CD14-positive monocyte (primary cell): ENCODE measurements around the gene RAB40B. TPM values are rescaled to one million over a fixed set of nuclear protein-coding genes. Genes with fewer than 3 reads are reported as not detected.

ENCODE experiments used
- DNase-seq, 3 donors: peaks; one replicate each; pipeline ENCODE4 v3.0.0-alpha.2; 2011 to 2022
- H2AFZ ChIP-seq: 2 replicates; pipeline ENCODE4 v1.6.0; 2012; ENCODE audit warnings: mild to moderate bottlenecking, low read depth, low read length, inconsistent platforms; ENCODE audit not compliant: insufficient read depth, poor library complexity, severe bottlenecking
- H3K27ac ChIP-seq, 2 donors: 1 replicate in 1 of 2; 2 replicates in 1 of 2; pipeline ENCODE4 v1.5.1; 2012 to 2013; ENCODE audit warnings: low read length in 2 of 2, control low read depth in 1 of 2, inconsistent platforms in 1 of 2, low read depth in 1 of 2, mild to moderate bottlenecking in 1 of 2
- H3K27me3 ChIP-seq, 2 donors: one replicate each; pipeline versions ENCODE4 v1.6.0 to v1.6.1; 2011 to 2013; ENCODE audit warnings: low read length in 2 of 2; ENCODE audit not compliant: control insufficient read depth in 2 of 2, insufficient read depth in 2 of 2
- H3K36me3 ChIP-seq, 2 donors: replicated peaks in 1 of 2; 1 replicate in 1 of 2; 2 replicates in 1 of 2; pipeline versions ENCODE4 v1.5.1 to v1.6.1; 2012 to 2013; ENCODE audit warnings: low read length in 2 of 2, control low read depth in 1 of 2, inconsistent platforms in 1 of 2, mild to moderate bottlenecking in 1 of 2; ENCODE audit not compliant: insufficient read depth in 2 of 2, control insufficient read depth in 1 of 2
- H3K4me1 ChIP-seq, 2 donors: 1 replicate in 1 of 2; 2 replicates in 1 of 2; pipeline versions ENCODE4 v1.5.1 to v1.6.1; 2012 to 2013; ENCODE audit warnings: low read length in 2 of 2, control low read depth in 1 of 2, inconsistent platforms in 1 of 2, mild to moderate bottlenecking in 1 of 2, moderate library complexity in 1 of 2; ENCODE audit not compliant: insufficient read depth in 2 of 2, control insufficient read depth in 1 of 2
- H3K4me2 ChIP-seq: replicated peaks from 2 replicates; pipeline ENCODE3; 2012; ENCODE audit warnings: low read length, moderate library complexity, mild to moderate bottlenecking; ENCODE audit not compliant: poor library complexity, severe bottlenecking; ENCODE audit errors: extremely low read depth
- H3K4me3 ChIP-seq, 3 experiments: fragments of 200-600 bp in 1 of 3; sonication (generic) in 1 of 3; replicated peaks in 1 of 3; 1 replicate in 2 of 3; 2 replicates in 1 of 3; pipeline ENCODE4 v1.5.1; 2011 to 2013; ENCODE audit warnings: low read length in 3 of 3, mild to moderate bottlenecking in 3 of 3, control low read depth in 2 of 3, low read depth in 2 of 3, inconsistent platforms in 1 of 3, moderate library complexity in 1 of 3
- H3K79me2 ChIP-seq: 2 replicates; pipeline ENCODE4 v1.6.0; 2012; ENCODE audit warnings: mild to moderate bottlenecking, control low read depth, inconsistent platforms, low read length, moderate library complexity; ENCODE audit not compliant: insufficient read depth
- H3K9ac ChIP-seq: 2 replicates; pipeline ENCODE4 v1.6.0; 2017; ENCODE audit warnings: low read length, mild to moderate bottlenecking; ENCODE audit not compliant: insufficient read depth, poor library complexity, severe bottlenecking
- H3K9me3 ChIP-seq, 2 donors: replicated peaks in 1 of 2; 1 replicate in 1 of 2; 2 replicates in 1 of 2; pipeline versions ENCODE4 v1.5.1 to v1.6.1; 2012 to 2013; ENCODE audit warnings: low read length in 2 of 2, control low read depth in 1 of 2; ENCODE audit not compliant: control insufficient read depth in 1 of 2, insufficient read depth in 1 of 2
- H4K20me1 ChIP-seq: 2 replicates; pipeline ENCODE4 v1.6.0; 2012; ENCODE audit warnings: mild to moderate bottlenecking, low read length, control low read depth, moderate library complexity; ENCODE audit not compliant: insufficient read depth
- H3K27ac Mint-ChIP-seq, 7 donors: one replicate each; pipeline ENCODE4 v1.8.0; 2020; ENCODE audit warnings: mild to moderate bottlenecking in 7 of 7, mixed read lengths in 7 of 7, moderate library complexity in 6 of 7, inconsistent platforms in 2 of 7
- H3K27me3 Mint-ChIP-seq, 3 donors: one replicate each; pipeline ENCODE4 v1.8.0; 2021 to 2022; ENCODE audit warnings: low read depth in 3 of 3, mild to moderate bottlenecking in 3 of 3, mixed read lengths in 3 of 3, moderate library complexity in 3 of 3, inconsistent platforms in 1 of 3
- H3K36me3 Mint-ChIP-seq, 2 donors: one replicate each; pipeline ENCODE4 v1.8.0; 2020; ENCODE audit warnings: mixed read lengths in 2 of 2, inconsistent platforms in 1 of 2, mild to moderate bottlenecking in 1 of 2
- H3K4me1 Mint-ChIP-seq: one replicate; pipeline ENCODE4 v1.8.0; 2020; ENCODE audit warnings: mild to moderate bottlenecking, mixed read lengths
- H3K4me3 Mint-ChIP-seq, 2 donors: one replicate each; pipeline ENCODE4 v1.8.0; 2020; ENCODE audit warnings: mild to moderate bottlenecking in 2 of 2, mixed read lengths in 2 of 2, moderate library complexity in 1 of 2
- H3K9me3 Mint-ChIP-seq, 7 donors: one replicate each; pipeline ENCODE4 v1.8.0; 2020 to 2022; ENCODE audit warnings: mixed read lengths in 7 of 7, mild to moderate bottlenecking in 6 of 7, moderate library complexity in 6 of 7, inconsistent platforms in 2 of 7
- CTCF ChIP-seq: fragments of 200-600 bp; IDR thresholded peaks from one replicate; pipeline ENCODE4 v1.8.0; 2022; ENCODE audit warnings: antibody characterized with exemption, mild to moderate bottlenecking
- WGBS: methylation state at CpG from one replicate; pipeline ENCODE4 v1.1.5; 2013; ENCODE audit warnings: missing lambda C conversion rate; ENCODE audit not compliant: insufficient coverage; 5-methylcytosine and 5-hydroxymethylcytosine counted together
- intact Hi-C, 2 donors: fragments of 100-400 bp; cut with micrococcal nuclease; formaldehyde crosslinking; loops; one replicate each; pipeline versions ENCODE4 v1.15.0 to v1.15.1; 2023
- polyA plus RNA-seq, 3 donors: library from polyadenylated mRNA; depleted of rRNA in 1 of 3; unstranded in 2 of 3; stranded (reverse) in 1 of 3; fragments of 300-500 nt in 2 of 3; fragments of >200 nt in 1 of 3; fragmentation: Illumina TruSeq in 2 of 3; gene quantifications; 1 replicate in 2 of 3; 2 replicates in 1 of 3; pipeline ENCODE4 v1.2.3, GENCODE V29; 2012 to 2021

The RAB40B gene
- polyA plus RNA-seq, 3 donors: 0.75 to 2.2 (median 0.95) TPM

GRCh38 chr17:82642022-82642421 lies 56.5 kb downstream of the RAB40B start:
- Mint-ChIP-seq H3K36me3 (peaks cover 54 to 80% of the 10 kb centered on the region in 2 donors), H3K4me3 (no peak overlapping the region), H3K27ac (no peak overlapping the region), H3K9me3 (peaks cover 0 to 6% (median 4%) of the 10 kb centered on the region in 7 donors), H3K27me3 (no peaks in the 10 kb centered on the region), H3K4me1 (peaks cover 18% of the 10 kb centered on the region)
- peaks cover 97% of the 10 kb centered on the region for H3K79me2 ChIP-seq
- H3K27me3 ChIP-seq: no peaks in the 10 kb centered on the region
- no peak overlapping the region for H3K4me2 ChIP-seq
- H3K9ac ChIP-seq: no peak overlapping the region
- whole genome bisulfite sequencing: 100% methylated on average over 13 of the region's 14 CpGs
- H3K4me1 ChIP-seq: peaks cover 7% of the 10 kb centered on the region in 2 donors
- H3K36me3 ChIP-seq: peaks cover 49 to 73% of the 10 kb centered on the region in 2 donors
- intact Hi-C loops: no loop called here
- H3K9me3 ChIP-seq: peaks cover 0 to 7% of the 10 kb centered on the region in 2 donors
- H3K27ac ChIP-seq: no peak overlapping the region
- peaks cover 99% of the 10 kb centered on the region for H4K20me1 ChIP-seq
- no peak overlapping the region for H3K4me3 ChIP-seq
- TF ChIP-seq CTCF: no peak
- no peak overlapping the region for H2AFZ ChIP-seq
- no peak for DNase-seq

GRCh38 chr17:82640036-82640435 lies 58.5 kb downstream of the RAB40B start:
- Histone ChIP-seq H4K20me1 (peaks cover 99% of the 10 kb centered on the region), H3K9ac (no peak overlapping the region), H3K79me2 (peaks cover 97% of the 10 kb centered on the region), H3K27me3 (no peaks in the 10 kb centered on the region), H2AFZ (no peak overlapping the region), H3K36me3 (peaks cover 51 to 92% of the 10 kb centered on the region in 2 donors), H3K27ac (no peak overlapping the region), H3K4me3 (no peak overlapping the region), H3K4me1 (no peaks in the 10 kb centered on the region), H3K4me2 (no peak overlapping the region), H3K9me3 (peaks cover 0 to 7% of the 10 kb centered on the region in 2 donors)
- no peak for DNase-seq
- intact Hi-C loops: no loop called here
- Mint-ChIP-seq H3K27me3 (no peaks in the 10 kb centered on the region), H3K4me3 (no peak overlapping the region), H3K4me1 (peaks cover 3% of the 10 kb centered on the region), H3K9me3 (peaks cover 0 to 6% (median 5%) of the 10 kb centered on the region in 7 donors), H3K36me3 (peaks cover 62 to 91% of the 10 kb centered on the region in 2 donors), H3K27ac (peak overlapping the region in 2 of 7 donors; percentile 35 to 57)
- WGBS: 21% methylated on average over 5 of the region's 5 CpGs
- TF ChIP-seq CTCF: no peak
